ENCODE results near the gene ERC2.
A peak's percentile ranks its signal among the peaks of the same experiment; 100 is the strongest.

Gene ERC2

DNA sequence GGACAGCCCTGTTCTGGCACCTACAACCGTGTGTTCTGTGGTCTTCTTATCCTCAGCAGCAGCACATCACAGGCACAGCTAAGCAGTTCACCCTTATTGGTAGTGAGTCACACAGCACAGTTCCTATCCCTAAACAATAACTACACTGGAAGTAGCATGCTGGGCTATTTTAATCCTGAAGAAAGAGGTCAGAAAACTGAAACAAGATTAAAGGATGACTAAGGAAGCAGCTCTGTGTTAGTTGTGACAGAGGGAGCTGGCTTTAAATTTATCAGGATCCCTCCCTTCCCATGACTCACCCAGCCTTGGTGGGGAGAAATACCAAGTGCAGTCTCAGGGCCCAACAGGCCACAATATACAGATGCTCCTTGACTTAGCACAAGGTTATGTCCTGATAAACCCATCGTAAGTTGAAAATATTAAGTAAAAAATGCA, 144.3 kb downstream of the ERC2 start:
- peak; percentile 84 for ATAC-seq
- TF ChIP-seq ZFP3 (CRISPR knock-in tag; IDR thresholded peaks at IDR 0.05) (no peak), ISL1 (CRISPR knock-in tag; IDR thresholded peaks at IDR 0.05) (0 out of 2 replicates have a peak, but pooled peaks have one; percentile 12), SNAI2 (CRISPR knock-in tag; IDR thresholded peaks at IDR 0.05) (no peak)

DNA sequence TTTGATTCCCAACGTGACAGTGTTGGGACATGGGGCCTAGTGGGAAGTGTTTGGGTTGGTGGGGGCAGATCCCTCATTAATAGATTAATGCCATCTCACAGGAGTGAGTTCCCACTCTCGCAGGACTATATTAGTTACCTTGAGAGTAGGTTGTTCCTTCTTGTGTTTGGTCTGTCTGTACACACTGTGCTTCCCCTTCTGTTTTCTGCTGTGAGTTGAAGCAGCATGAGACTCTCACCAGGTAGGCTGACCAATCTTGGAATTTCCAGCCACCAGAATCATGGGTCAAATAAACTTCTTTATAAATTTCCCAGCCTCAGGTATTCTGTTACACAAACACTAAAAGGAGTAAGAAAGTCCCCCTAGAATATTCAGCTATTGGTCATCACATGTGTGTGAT, 145.4 kb downstream of the ERC2 start:
- ATAC-seq = no peak

DNA sequence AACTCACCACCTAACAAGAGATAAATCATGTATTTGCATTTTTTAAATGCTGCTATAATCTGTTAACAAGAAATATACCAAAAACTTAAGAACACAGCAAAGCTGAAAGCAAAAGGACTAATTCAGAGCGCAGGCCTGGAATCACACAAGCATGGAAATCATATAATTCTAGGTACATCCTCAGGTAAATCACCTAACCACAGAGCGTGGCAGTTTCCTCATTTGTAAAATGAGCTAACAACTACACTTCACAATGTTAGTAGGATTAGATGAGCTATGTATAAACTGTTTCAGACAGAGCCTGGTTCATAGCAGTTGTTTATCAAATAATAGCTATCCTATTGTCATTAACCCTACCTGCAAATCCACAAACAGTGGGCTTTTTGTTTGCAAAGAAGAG, 146.4 kb downstream of the ERC2 start:
- TF ChIP-seq ZC3H10 (CRISPR knock-in tag; IDR thresholded peaks at IDR 0.05) = no peak
- no peak for TF ChIP-seq GLIS3 (CRISPR knock-in tag; IDR thresholded peaks at IDR 0.05)
- TF ChIP-seq, protein P1, sequence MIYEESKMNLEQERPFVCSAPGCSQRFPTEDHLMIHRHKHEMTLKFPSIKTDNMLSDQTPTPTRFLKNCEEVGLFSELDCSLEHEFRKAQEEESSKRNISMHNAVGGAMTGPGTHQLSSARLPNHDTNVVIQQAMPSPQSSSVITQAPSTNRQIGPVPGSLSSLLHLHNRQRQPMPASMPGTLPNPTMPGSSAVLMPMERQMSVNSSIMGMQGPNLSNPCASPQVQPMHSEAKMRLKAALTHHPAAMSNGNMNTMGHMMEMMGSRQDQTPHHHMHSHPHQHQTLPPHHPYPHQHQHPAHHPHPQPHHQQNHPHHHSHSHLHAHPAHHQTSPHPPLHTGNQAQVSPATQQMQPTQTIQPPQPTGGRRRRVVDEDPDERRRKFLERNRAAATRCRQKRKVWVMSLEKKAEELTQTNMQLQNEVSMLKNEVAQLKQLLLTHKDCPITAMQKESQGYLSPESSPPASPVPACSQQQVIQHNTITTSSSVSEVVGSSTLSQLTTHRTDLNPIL (CRISPR knock-in tag; IDR thresholded peaks at IDR 0.05; ENCODE audit: low read depth) = no peak
- TF ChIP-seq ISL1 (CRISPR knock-in tag; IDR thresholded peaks at IDR 0.05) = no peak
- TF ChIP-seq, protein P2, sequence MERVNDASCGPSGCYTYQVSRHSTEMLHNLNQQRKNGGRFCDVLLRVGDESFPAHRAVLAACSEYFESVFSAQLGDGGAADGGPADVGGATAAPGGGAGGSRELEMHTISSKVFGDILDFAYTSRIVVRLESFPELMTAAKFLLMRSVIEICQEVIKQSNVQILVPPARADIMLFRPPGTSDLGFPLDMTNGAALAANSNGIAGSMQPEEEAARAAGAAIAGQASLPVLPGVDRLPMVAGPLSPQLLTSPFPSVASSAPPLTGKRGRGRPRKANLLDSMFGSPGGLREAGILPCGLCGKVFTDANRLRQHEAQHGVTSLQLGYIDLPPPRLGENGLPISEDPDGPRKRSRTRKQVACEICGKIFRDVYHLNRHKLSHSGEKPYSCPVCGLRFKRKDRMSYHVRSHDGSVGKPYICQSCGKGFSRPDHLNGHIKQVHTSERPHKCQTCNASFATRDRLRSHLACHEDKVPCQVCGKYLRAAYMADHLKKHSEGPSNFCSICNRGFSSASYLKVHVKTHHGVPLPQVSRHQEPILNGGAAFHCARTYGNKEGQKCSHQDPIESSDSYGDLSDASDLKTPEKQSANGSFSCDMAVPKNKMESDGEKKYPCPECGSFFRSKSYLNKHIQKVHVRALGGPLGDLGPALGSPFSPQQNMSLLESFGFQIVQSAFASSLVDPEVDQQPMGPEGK (CRISPR knock-in tag; IDR thresholded peaks at IDR 0.05; ENCODE audit: borderline replicate concordance) = no peak
- TF ChIP-seq ZFP30 (CRISPR knock-in tag; IDR thresholded peaks at IDR 0.05) = no peak
- no peak for TF ChIP-seq ESRRG (CRISPR knock-in tag; IDR thresholded peaks at IDR 0.05)
- no peak for ATAC-seq

More for the DNA sequence above, 145.4 kb downstream of the ERC2 start:
- TF ChIP-seq OSR1 (CRISPR knock-in tag; IDR thresholded peaks at IDR 0.05) (no peak), TCF4 (CRISPR knock-in tag; IDR thresholded peaks at IDR 0.05; ENCODE audit: borderline replicate concordance) (no peak), ZFP3 (CRISPR knock-in tag; IDR thresholded peaks at IDR 0.05) (no peak), PPARA (CRISPR knock-in tag; IDR thresholded peaks at IDR 0.05; ENCODE audit: borderline replicate concordance) (no peak), ESRRG (CRISPR knock-in tag; IDR thresholded peaks at IDR 0.05) (no peak), BACH2 (CRISPR knock-in tag; IDR thresholded peaks at IDR 0.05; ENCODE audit: borderline replicate concordance) (no peak), ZNF8 (CRISPR knock-in tag; IDR thresholded peaks at IDR 0.05) (no peak), ISL1 (CRISPR knock-in tag; IDR thresholded peaks at IDR 0.05) (no peak), ZNF565 (CRISPR knock-in tag; conservative IDR thresholded peaks at IDR 0.05; ENCODE audit: low read depth) (no peak), RARB (CRISPR knock-in tag; IDR thresholded peaks at IDR 0.05) (no peak), TOX (CRISPR knock-in tag; IDR thresholded peaks at IDR 0.05; ENCODE audit: borderline replicate concordance) (no peak), ZC3H10 (CRISPR knock-in tag; IDR thresholded peaks at IDR 0.05) (no peak)
- TF ChIP-seq, protein P1 (CRISPR knock-in tag; IDR thresholded peaks at IDR 0.05; ENCODE audit: low read depth) = no peak
- TF ChIP-seq, protein P3, sequence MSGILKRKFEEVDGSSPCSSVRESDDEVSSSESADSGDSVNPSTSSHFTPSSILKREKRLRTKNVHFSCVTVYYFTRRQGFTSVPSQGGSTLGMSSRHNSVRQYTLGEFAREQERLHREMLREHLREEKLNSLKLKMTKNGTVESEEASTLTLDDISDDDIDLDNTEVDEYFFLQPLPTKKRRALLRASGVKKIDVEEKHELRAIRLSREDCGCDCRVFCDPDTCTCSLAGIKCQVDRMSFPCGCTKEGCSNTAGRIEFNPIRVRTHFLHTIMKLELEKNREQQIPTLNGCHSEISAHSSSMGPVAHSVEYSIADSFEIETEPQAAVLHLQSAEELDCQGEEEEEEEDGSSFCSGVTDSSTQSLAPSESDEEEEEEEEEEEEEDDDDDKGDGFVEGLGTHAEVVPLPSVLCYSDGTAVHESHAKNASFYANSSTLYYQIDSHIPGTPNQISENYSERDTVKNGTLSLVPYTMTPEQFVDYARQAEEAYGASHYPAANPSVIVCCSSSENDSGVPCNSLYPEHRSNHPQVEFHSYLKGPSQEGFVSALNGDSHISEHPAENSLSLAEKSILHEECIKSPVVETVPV (CRISPR knock-in tag; IDR thresholded peaks at IDR 0.05) = no peak

DNA sequence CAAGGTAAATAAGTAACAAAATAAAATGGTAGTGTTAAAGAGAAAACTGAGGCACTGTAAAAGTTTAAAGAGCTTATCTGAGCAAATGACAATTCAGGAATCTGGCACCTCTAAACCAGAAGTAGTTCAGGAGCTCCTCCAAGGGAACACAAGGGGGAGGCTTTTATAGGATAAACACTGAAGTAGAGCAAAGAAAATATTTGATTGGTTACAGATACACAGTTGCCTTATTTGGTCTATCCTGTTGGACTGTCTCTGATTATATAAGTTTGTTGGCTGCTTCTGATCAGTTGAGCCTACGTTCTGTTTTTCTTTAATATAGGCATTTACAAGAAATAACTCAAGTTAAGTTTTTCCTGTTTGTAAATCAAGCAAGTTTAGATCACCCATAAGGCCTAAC, 146.9 kb downstream of the ERC2 start:
- ATAC-seq = no peak
- no peak for TF ChIP-seq PPARA (CRISPR knock-in tag; IDR thresholded peaks at IDR 0.05; ENCODE audit: borderline replicate concordance)
- TF ChIP-seq TCF4 (CRISPR knock-in tag; IDR thresholded peaks at IDR 0.05; ENCODE audit: borderline replicate concordance) = no peak
- TF ChIP-seq OSR1 (CRISPR knock-in tag; IDR thresholded peaks at IDR 0.05) = no peak
- no peak for TF ChIP-seq BACH2 (CRISPR knock-in tag; IDR thresholded peaks at IDR 0.05; ENCODE audit: borderline replicate concordance)
- TF ChIP-seq, protein P2 (CRISPR knock-in tag; IDR thresholded peaks at IDR 0.05; ENCODE audit: borderline replicate concordance) = no peak
- no peak for TF ChIP-seq ZFP30 (CRISPR knock-in tag; IDR thresholded peaks at IDR 0.05)
- no peak for TF ChIP-seq RARB (CRISPR knock-in tag; IDR thresholded peaks at IDR 0.05)
- TF ChIP-seq ZFP3 (CRISPR knock-in tag; IDR thresholded peaks at IDR 0.05) = no peak
- TF ChIP-seq, protein P4, sequence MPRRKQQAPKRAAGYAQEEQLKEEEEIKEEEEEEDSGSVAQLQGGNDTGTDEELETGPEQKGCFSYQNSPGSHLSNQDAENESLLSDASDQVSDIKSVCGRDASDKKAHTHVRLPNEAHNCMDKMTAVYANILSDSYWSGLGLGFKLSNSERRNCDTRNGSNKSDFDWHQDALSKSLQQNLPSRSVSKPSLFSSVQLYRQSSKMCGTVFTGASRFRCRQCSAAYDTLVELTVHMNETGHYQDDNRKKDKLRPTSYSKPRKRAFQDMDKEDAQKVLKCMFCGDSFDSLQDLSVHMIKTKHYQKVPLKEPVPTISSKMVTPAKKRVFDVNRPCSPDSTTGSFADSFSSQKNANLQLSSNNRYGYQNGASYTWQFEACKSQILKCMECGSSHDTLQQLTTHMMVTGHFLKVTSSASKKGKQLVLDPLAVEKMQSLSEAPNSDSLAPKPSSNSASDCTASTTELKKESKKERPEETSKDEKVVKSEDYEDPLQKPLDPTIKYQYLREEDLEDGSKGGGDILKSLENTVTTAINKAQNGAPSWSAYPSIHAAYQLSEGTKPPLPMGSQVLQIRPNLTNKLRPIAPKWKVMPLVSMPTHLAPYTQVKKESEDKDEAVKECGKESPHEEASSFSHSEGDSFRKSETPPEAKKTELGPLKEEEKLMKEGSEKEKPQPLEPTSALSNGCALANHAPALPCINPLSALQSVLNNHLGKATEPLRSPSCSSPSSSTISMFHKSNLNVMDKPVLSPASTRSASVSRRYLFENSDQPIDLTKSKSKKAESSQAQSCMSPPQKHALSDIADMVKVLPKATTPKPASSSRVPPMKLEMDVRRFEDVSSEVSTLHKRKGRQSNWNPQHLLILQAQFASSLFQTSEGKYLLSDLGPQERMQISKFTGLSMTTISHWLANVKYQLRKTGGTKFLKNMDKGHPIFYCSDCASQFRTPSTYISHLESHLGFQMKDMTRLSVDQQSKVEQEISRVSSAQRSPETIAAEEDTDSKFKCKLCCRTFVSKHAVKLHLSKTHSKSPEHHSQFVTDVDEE (CRISPR knock-in tag; IDR thresholded peaks at IDR 0.05) = no peak
- no peak for TF ChIP-seq CSDC2 (CRISPR knock-in tag; IDR thresholded peaks at IDR 0.05)
- TF ChIP-seq ESRRG (CRISPR knock-in tag; IDR thresholded peaks at IDR 0.05) = no peak
- no peak for TF ChIP-seq ARNTL (CRISPR knock-in tag; IDR thresholded peaks at IDR 0.05; ENCODE audit: borderline replicate concordance, low read depth)
- no peak for TF ChIP-seq TOX (CRISPR knock-in tag; IDR thresholded peaks at IDR 0.05; ENCODE audit: borderline replicate concordance)
- TF ChIP-seq ISL1 (CRISPR knock-in tag; IDR thresholded peaks at IDR 0.05) = no peak

Data from SK-N-SH treated with all-trans-retinoic acid at 6 μM for 48 hours (cell line).